Uterus (tissue), 2 donors: ENCODE data around the gene KCNE5.

Experiments
- POLR2A ChIP-seq, 2 donors: fragments of 450-650 bp; IDR thresholded peaks; one replicate each; pipeline ENCODE4 v1.6.1; 2016; ENCODE audit warnings: antibody characterized with exemption in 2 of 2, mild to moderate bottlenecking in 1 of 2, moderate library complexity in 1 of 2
- TF ChIP-seq, protein P1 (sequence below), 4 experiments: fragments of 200-600 bp in 2 of 4; fragments of 450-650 bp in 2 of 4; sonication (generic) in 2 of 4; IDR thresholded peaks; one replicate each; pipeline ENCODE4 v1.5.1; 2016 to 2019; ENCODE audit warnings: antibody characterized with exemption in 4 of 4, mild to moderate bottlenecking in 2 of 4, moderate library complexity in 1 of 4

DNA sequence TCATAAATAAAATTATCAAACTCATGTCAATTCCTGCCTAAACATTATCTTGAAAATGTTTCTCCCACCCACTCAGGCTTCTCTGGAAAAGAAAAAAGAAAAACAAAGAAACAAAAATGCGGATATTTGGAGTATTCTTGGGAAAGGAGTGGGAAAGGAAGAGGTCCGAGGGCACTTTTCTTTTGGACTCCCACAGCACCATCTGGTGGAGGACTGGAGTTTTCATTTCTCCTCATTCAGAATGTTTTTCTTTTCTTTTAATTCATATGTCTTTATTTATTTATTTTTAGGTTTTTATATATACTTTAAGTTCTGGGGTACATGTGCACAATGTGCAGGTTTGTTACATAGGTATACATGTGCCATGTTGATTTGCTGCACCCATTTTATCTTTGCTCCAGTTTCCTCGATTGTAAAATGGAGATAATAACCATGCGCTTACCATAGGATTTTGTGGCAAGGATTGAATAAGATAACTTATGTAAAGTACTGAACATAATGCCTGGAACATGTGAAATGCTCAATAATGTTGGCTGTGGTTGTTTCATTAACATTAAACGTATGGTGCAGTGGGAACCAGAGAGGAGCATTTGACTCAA is 8.0 kb upstream of the KCNE5 start:
- TF ChIP-seq, protein P1, sequence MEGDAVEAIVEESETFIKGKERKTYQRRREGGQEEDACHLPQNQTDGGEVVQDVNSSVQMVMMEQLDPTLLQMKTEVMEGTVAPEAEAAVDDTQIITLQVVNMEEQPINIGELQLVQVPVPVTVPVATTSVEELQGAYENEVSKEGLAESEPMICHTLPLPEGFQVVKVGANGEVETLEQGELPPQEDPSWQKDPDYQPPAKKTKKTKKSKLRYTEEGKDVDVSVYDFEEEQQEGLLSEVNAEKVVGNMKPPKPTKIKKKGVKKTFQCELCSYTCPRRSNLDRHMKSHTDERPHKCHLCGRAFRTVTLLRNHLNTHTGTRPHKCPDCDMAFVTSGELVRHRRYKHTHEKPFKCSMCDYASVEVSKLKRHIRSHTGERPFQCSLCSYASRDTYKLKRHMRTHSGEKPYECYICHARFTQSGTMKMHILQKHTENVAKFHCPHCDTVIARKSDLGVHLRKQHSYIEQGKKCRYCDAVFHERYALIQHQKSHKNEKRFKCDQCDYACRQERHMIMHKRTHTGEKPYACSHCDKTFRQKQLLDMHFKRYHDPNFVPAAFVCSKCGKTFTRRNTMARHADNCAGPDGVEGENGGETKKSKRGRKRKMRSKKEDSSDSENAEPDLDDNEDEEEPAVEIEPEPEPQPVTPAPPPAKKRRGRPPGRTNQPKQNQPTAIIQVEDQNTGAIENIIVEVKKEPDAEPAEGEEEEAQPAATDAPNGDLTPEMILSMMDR (IDR thresholded peaks at IDR 0.05), result peak in 2 of 4 experiments; percentile 3 to 6
- no peak for TF ChIP-seq POLR2A (IDR thresholded peaks at IDR 0.05)
